B cell (primary cell): Measurements from ENCODE around the gene COLGALT1.

ENCODE experiments used
- EZH2 ChIP-seq: IDR thresholded peaks from 2 replicates; pipeline ENCODE4 v1.6.1; 2012; ENCODE audit warnings: borderline replicate concordance, low read depth, mild to moderate bottlenecking, moderate library complexity, low read length; ENCODE audit not compliant: insufficient read depth, poor library complexity, severe bottlenecking
- TF ChIP-seq, protein P1 (sequence below): fragments of 200-600 bp; IDR thresholded peaks from one replicate; pipeline ENCODE4 v1.8.0; 2022; ENCODE audit warnings: antibody characterized with exemption, mild to moderate bottlenecking

DNA sequence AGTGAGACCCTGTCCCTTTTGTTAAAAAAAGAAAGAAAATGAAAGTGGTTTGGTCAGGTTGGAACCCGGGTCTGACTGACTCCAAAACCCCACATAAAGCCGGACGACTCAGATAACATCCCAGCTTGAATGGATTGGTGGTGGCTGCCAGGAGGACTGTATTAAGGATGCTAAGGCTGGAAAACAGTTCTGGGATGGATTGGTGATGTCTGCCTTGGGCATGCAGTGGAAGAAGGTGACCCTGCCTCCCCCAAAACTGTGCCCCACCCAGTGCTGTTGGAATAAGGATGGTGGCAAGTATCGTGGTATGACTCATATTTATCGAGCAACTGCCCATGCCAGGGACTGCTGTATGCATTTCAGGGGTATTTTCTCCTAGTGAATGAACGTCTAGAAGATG, 18.5 kb upstream of the COLGALT1 start:
- TF ChIP-seq, protein P1, sequence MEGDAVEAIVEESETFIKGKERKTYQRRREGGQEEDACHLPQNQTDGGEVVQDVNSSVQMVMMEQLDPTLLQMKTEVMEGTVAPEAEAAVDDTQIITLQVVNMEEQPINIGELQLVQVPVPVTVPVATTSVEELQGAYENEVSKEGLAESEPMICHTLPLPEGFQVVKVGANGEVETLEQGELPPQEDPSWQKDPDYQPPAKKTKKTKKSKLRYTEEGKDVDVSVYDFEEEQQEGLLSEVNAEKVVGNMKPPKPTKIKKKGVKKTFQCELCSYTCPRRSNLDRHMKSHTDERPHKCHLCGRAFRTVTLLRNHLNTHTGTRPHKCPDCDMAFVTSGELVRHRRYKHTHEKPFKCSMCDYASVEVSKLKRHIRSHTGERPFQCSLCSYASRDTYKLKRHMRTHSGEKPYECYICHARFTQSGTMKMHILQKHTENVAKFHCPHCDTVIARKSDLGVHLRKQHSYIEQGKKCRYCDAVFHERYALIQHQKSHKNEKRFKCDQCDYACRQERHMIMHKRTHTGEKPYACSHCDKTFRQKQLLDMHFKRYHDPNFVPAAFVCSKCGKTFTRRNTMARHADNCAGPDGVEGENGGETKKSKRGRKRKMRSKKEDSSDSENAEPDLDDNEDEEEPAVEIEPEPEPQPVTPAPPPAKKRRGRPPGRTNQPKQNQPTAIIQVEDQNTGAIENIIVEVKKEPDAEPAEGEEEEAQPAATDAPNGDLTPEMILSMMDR, result no peak
- TF ChIP-seq EZH2, result no peak
